Astrocyte (in vitro differentiated cells and primary cell): ENCODE results near the gene HOXC6.

ENCODE experiments used
- EZH2 ChIP-seq: IDR thresholded peaks from 2 replicates; pipeline ENCODE4 v1.6.1; 2012; ENCODE audit warnings: mild to moderate bottlenecking, low read length, inconsistent platforms; ENCODE audit not compliant: insufficient read depth
- TF ChIP-seq, protein P1 (sequence below): IDR thresholded peaks from 2 replicates; pipeline ENCODE4 v1.5.1; 2011; ENCODE audit warnings: low read depth, mild to moderate bottlenecking, inconsistent platforms, low read length, moderate library complexity; ENCODE audit not compliant: insufficient read depth

GRCh38 chr12:54051874-54052437 is 23.7 kb downstream of the HOXC6 start:
- no peak for TF ChIP-seq EZH2
- TF ChIP-seq, protein P1, sequence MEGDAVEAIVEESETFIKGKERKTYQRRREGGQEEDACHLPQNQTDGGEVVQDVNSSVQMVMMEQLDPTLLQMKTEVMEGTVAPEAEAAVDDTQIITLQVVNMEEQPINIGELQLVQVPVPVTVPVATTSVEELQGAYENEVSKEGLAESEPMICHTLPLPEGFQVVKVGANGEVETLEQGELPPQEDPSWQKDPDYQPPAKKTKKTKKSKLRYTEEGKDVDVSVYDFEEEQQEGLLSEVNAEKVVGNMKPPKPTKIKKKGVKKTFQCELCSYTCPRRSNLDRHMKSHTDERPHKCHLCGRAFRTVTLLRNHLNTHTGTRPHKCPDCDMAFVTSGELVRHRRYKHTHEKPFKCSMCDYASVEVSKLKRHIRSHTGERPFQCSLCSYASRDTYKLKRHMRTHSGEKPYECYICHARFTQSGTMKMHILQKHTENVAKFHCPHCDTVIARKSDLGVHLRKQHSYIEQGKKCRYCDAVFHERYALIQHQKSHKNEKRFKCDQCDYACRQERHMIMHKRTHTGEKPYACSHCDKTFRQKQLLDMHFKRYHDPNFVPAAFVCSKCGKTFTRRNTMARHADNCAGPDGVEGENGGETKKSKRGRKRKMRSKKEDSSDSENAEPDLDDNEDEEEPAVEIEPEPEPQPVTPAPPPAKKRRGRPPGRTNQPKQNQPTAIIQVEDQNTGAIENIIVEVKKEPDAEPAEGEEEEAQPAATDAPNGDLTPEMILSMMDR: no peak
